Measurements from ENCODE around the gene WDR64.
"Not testable (repeated sequence)": the region's sequence is repeated elsewhere in the genome, so short reads cannot be mapped to it uniquely, and the experiment has no call there.

Gene WDR64

GRCh38 chr1:241735493-241735926 lies 83.4 kb downstream of the WDR64 start:
- H2AK5ac ChIP-seq (ENCODE audit: low read length); H3K23ac ChIP-seq (ENCODE audit: low read length); H3K4ac ChIP-seq (ENCODE audit: low read depth, low read length); H3K27me3 ChIP-seq (ENCODE audit: insufficient read depth, low read length); H2BK120ac ChIP-seq (ENCODE audit: insufficient read depth, low read length, poor library complexity); H2BK5ac ChIP-seq (ENCODE audit: low read depth, low read length, poor library complexity); H3K9ac ChIP-seq (ENCODE audit: low read length); H3K4me1 ChIP-seq (ENCODE audit: control insufficient read depth in 1 of 2, insufficient read depth in 2 of 2, low read length in 2 of 2); H3K4me2 ChIP-seq (ENCODE audit: low read length); H3K9me3 ChIP-seq (ENCODE audit: insufficient read depth, low read depth, low read length); H3K4me3 ChIP-seq (ENCODE audit: low read depth, low read length); H4K8ac ChIP-seq (ENCODE audit: low read depth, low read length); H3K14ac ChIP-seq (ENCODE audit: low read length); H2AFZ ChIP-seq (ENCODE audit: insufficient read depth, low read length, poor library complexity); H3K79me2 ChIP-seq (ENCODE audit: control insufficient read depth, insufficient read depth, low read length, poor library complexity); DNase-seq; H4K91ac ChIP-seq (ENCODE audit: low read depth, low read length); H3K18ac ChIP-seq (ENCODE audit: low read length); H3K36me3 ChIP-seq (ENCODE audit: control insufficient read depth in 1 of 2, insufficient read depth in 2 of 2, low read length in 2 of 2); H3K79me1 ChIP-seq (ENCODE audit: low read length); H2BK12ac ChIP-seq (ENCODE audit: low read length); H3K27ac ChIP-seq (ENCODE audit: low read depth, low read length); H4K12ac ChIP-seq (ENCODE audit: low read depth, low read length): not testable (repeated sequence)
- no CpG with 5 or more reads among the region's 8 CpGs for WGBS (ENCODE audit: extremely low coverage, insufficient coverage, insufficient read length)

GRCh38 chr1:241736387-241736786 lies 84.3 kb downstream of the WDR64 start:
- no peak overlapping the region for H3K9ac ChIP-seq (ENCODE audit: low read length)
- H3K23ac ChIP-seq (ENCODE audit: low read length), result no peak overlapping the region
- H3K4ac ChIP-seq (ENCODE audit: low read depth, low read length), result no peak overlapping the region
- no peaks in the 10 kb centered on the region for H3K9me3 ChIP-seq (ENCODE audit: insufficient read depth, low read depth, low read length)
- H3K18ac ChIP-seq (ENCODE audit: low read length), result no peak overlapping the region
- H4K91ac ChIP-seq (ENCODE audit: low read depth, low read length), result no peak overlapping the region
- no peaks in the 10 kb centered on the region for H3K79me1 ChIP-seq (ENCODE audit: low read length)
- H3K4me2 ChIP-seq (ENCODE audit: low read length), result no peak overlapping the region
- no peak overlapping the region for H2BK120ac ChIP-seq (ENCODE audit: insufficient read depth, low read length, poor library complexity)
- no peak overlapping the region for H4K12ac ChIP-seq (ENCODE audit: low read depth, low read length)
- H4K8ac ChIP-seq (ENCODE audit: low read depth, low read length), result no peak overlapping the region
- H2BK5ac ChIP-seq (ENCODE audit: low read depth, low read length, poor library complexity), result no peak overlapping the region
- no peak overlapping the region for H3K14ac ChIP-seq (ENCODE audit: low read length)
- H2AK5ac ChIP-seq (ENCODE audit: low read length), result no peak overlapping the region
- no peak overlapping the region for H3K27ac ChIP-seq (ENCODE audit: low read depth, low read length)
- no peaks in the 10 kb centered on the region for H3K4me1 ChIP-seq (ENCODE audit: control insufficient read depth in 1 of 2, insufficient read depth in 2 of 2, low read length in 2 of 2)
- no CpG with 5 or more reads among the region's 3 CpGs for WGBS (ENCODE audit: extremely low coverage, insufficient coverage, insufficient read length)
- no peaks in the 10 kb centered on the region for H3K27me3 ChIP-seq (ENCODE audit: insufficient read depth, low read length)
- no peak overlapping the region for H3K4me3 ChIP-seq (ENCODE audit: low read depth, low read length)
- no peak overlapping the region for H2AFZ ChIP-seq (ENCODE audit: insufficient read depth, low read length, poor library complexity)
- DNase-seq, result no peak
- no peaks in the 10 kb centered on the region for H3K79me2 ChIP-seq (ENCODE audit: control insufficient read depth, insufficient read depth, low read length, poor library complexity)
- H3K36me3 ChIP-seq (ENCODE audit: control insufficient read depth in 1 of 2, insufficient read depth in 2 of 2, low read length in 2 of 2), result no peaks in the 10 kb centered on the region
- no peak overlapping the region for H2BK12ac ChIP-seq (ENCODE audit: low read length)

- Histone ChIP-seq H2BK120ac (ENCODE audit: insufficient read depth, low read length, poor library complexity) (no peak overlapping the region), H3K27me3 (ENCODE audit: insufficient read depth, low read length) (no peaks in the 10 kb centered on the region), H3K27ac (ENCODE audit: low read depth, low read length) (no peak overlapping the region), H4K8ac (ENCODE audit: low read depth, low read length) (no peak overlapping the region), H4K91ac (ENCODE audit: low read depth, low read length) (no peak overlapping the region), H3K4me2 (ENCODE audit: low read length) (no peak overlapping the region), H3K9ac (ENCODE audit: low read length) (no peak overlapping the region), H3K18ac (ENCODE audit: low read length) (no peak overlapping the region), H3K36me3 (ENCODE audit: control insufficient read depth in 1 of 2, insufficient read depth in 2 of 2, low read length in 2 of 2) (no peaks in the 10 kb centered on the region), H3K4ac (ENCODE audit: low read depth, low read length) (no peak overlapping the region), H3K23ac (ENCODE audit: low read length) (no peak overlapping the region), H3K9me3 (ENCODE audit: insufficient read depth, low read depth, low read length) (peaks cover 1% of the 10 kb centered on the region), H2BK5ac (ENCODE audit: low read depth, low read length, poor library complexity) (no peak overlapping the region), H3K14ac (ENCODE audit: low read length) (no peak overlapping the region), H3K4me1 (ENCODE audit: control insufficient read depth in 1 of 2, insufficient read depth in 2 of 2, low read length in 2 of 2) (no peaks in the 10 kb centered on the region), H3K4me3 (ENCODE audit: low read depth, low read length) (no peak overlapping the region), H2AFZ (ENCODE audit: insufficient read depth, low read length, poor library complexity) (no peak overlapping the region), H4K12ac (ENCODE audit: low read depth, low read length) (no peak overlapping the region), H3K79me1 (ENCODE audit: low read length) (no peaks in the 10 kb centered on the region), H2BK12ac (ENCODE audit: low read length) (no peak overlapping the region), H3K79me2 (ENCODE audit: control insufficient read depth, insufficient read depth, low read length, poor library complexity) (no peaks in the 10 kb centered on the region), H2AK5ac (ENCODE audit: low read length) (no peak overlapping the region)
- no peak for DNase-seq
- WGBS (ENCODE audit: extremely low coverage, insufficient coverage, insufficient read length), result no CpG with 5 or more reads among the region's 8 CpGs
These were observed 86.4 kb downstream of the WDR64 start for GRCh38 chr1:241738284-241739078.

GRCh38 chr1:241742084-241742483 lies 90.0 kb downstream of the WDR64 start:
- H3K4me1 ChIP-seq (ENCODE audit: control insufficient read depth in 1 of 2, insufficient read depth in 2 of 2, low read length in 2 of 2), result no peaks in the 10 kb centered on the region
- no CpG with 5 or more reads among the region's 4 CpGs for WGBS (ENCODE audit: extremely low coverage, insufficient coverage, insufficient read length)
- no peak overlapping the region for H3K4ac ChIP-seq (ENCODE audit: low read depth, low read length)

More at GRCh38 chr1:241742084-241742483, 90.0 kb downstream of the WDR64 start:
- H2AK5ac ChIP-seq (ENCODE audit: low read length), result no peak overlapping the region
- no peak overlapping the region for H3K23ac ChIP-seq (ENCODE audit: low read length)
- peaks cover 1% of the 10 kb centered on the region for H3K9me3 ChIP-seq (ENCODE audit: insufficient read depth, low read depth, low read length)
- H2BK120ac ChIP-seq (ENCODE audit: insufficient read depth, low read length, poor library complexity), result no peak overlapping the region
- no peak overlapping the region for H3K14ac ChIP-seq (ENCODE audit: low read length)
- no peaks in the 10 kb centered on the region for H3K79me2 ChIP-seq (ENCODE audit: control insufficient read depth, insufficient read depth, low read length, poor library complexity)
- H3K36me3 ChIP-seq (ENCODE audit: control insufficient read depth in 1 of 2, insufficient read depth in 2 of 2, low read length in 2 of 2), result no peaks in the 10 kb centered on the region
- no peak overlapping the region for H3K4me2 ChIP-seq (ENCODE audit: low read length)
- no peak overlapping the region for H2AFZ ChIP-seq (ENCODE audit: insufficient read depth, low read length, poor library complexity)
- H3K4me3 ChIP-seq (ENCODE audit: low read depth, low read length), result no peak overlapping the region
- no peak overlapping the region for H2BK12ac ChIP-seq (ENCODE audit: low read length)
- no peak overlapping the region for H4K8ac ChIP-seq (ENCODE audit: low read depth, low read length)
- no peak overlapping the region for H3K9ac ChIP-seq (ENCODE audit: low read length)
- H2BK5ac ChIP-seq (ENCODE audit: low read depth, low read length, poor library complexity), result no peak overlapping the region
- H3K27me3 ChIP-seq (ENCODE audit: insufficient read depth, low read length), result no peaks in the 10 kb centered on the region
- H3K18ac ChIP-seq (ENCODE audit: low read length), result no peak overlapping the region
- H3K79me1 ChIP-seq (ENCODE audit: low read length), result no peaks in the 10 kb centered on the region
- H4K12ac ChIP-seq (ENCODE audit: low read depth, low read length), result no peak overlapping the region
- no peak for DNase-seq
- no peak overlapping the region for H4K91ac ChIP-seq (ENCODE audit: low read depth, low read length)
- no peak overlapping the region for H3K27ac ChIP-seq (ENCODE audit: low read depth, low read length)

Data from trophoblast cell (in vitro differentiated cells and primary cell).